OCI-LY1 (cell line): Measurements from ENCODE around the gene CEP85L.

Experiments used
- EZH2 ChIP-seq: fragments of 200-600 bp; sonication (generic), shearing (Covaris generic); IDR thresholded peaks from 2 replicates; pipeline ENCODE4 v1.8.0; 2017; ENCODE audit warnings: borderline replicate concordance, mixed run types, mild to moderate bottlenecking, antibody characterized with exemption, low read length, moderate library complexity, mixed read lengths
- TF ChIP-seq, protein P1 (sequence below): fragments of 200-600 bp; sonication (generic), shearing (Covaris generic); IDR thresholded peaks from 2 replicates; pipeline ENCODE4 v1.5.1; 2017; ENCODE audit warnings: mild to moderate bottlenecking, antibody characterized with exemption, low read length, moderate library complexity, mixed read lengths

DNA sequence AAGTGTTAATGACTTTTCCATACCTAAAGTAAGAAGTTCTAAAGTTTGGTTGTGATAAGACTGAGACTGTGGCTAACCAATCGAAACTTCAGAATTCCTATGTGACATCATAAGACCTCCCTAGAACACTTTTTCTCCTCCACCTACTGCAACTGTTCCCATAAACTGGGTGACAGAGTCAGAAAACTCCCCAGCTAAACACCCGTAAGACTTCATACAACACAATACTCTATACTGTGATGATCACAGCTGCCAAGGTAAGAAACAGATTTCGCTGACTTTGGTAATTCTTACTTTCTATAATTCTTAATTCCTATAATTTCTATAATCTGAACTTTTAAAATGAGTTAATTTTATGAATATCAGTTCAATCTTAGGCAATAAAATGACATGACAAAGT is 103.3 kb downstream of the CEP85L start, which contains the start of gene PLN:
- TF ChIP-seq, protein P1, sequence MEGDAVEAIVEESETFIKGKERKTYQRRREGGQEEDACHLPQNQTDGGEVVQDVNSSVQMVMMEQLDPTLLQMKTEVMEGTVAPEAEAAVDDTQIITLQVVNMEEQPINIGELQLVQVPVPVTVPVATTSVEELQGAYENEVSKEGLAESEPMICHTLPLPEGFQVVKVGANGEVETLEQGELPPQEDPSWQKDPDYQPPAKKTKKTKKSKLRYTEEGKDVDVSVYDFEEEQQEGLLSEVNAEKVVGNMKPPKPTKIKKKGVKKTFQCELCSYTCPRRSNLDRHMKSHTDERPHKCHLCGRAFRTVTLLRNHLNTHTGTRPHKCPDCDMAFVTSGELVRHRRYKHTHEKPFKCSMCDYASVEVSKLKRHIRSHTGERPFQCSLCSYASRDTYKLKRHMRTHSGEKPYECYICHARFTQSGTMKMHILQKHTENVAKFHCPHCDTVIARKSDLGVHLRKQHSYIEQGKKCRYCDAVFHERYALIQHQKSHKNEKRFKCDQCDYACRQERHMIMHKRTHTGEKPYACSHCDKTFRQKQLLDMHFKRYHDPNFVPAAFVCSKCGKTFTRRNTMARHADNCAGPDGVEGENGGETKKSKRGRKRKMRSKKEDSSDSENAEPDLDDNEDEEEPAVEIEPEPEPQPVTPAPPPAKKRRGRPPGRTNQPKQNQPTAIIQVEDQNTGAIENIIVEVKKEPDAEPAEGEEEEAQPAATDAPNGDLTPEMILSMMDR: no peak
- no peak for TF ChIP-seq EZH2
